H9 (cell line): ENCODE measurements around the gene GRID1. TPM values are rescaled to one million over a fixed set of nuclear protein-coding genes. Genes with fewer than 3 reads are reported as not detected.

ENCODE experiments used
- DNase-seq: peaks from one replicate; pipeline ENCODE4 v3.0.0-alpha.2; 2017
- H2AFZ ChIP-seq: one replicate; pipeline ENCODE4 v1.6.1; 2013; ENCODE audit warnings: mild to moderate bottlenecking, low read length, control low read depth, moderate library complexity
- H2AK5ac ChIP-seq: 2 replicates; pipeline ENCODE4 v1.6.1; 2013; ENCODE audit warnings: low read length, control low read depth, mixed read lengths; ENCODE audit not compliant: insufficient read length
- H2BK120ac ChIP-seq: one replicate; pipeline ENCODE4 v1.6.1; 2013; ENCODE audit warnings: low read depth, mild to moderate bottlenecking, low read length, control low read depth, inconsistent platforms; ENCODE audit not compliant: poor library complexity, severe bottlenecking
- H2BK12ac ChIP-seq: 2 replicates; pipeline ENCODE4 v1.6.1; 2013; ENCODE audit warnings: low read length, control low read depth, mixed read lengths, low read depth; ENCODE audit not compliant: insufficient read length
- H2BK15ac ChIP-seq: 2 replicates; pipeline ENCODE4 v1.6.1; 2013; ENCODE audit warnings: low read depth, low read length, control low read depth
- H2BK20ac ChIP-seq: one replicate; pipeline ENCODE4 v1.6.1; 2013; ENCODE audit warnings: low read depth, mild to moderate bottlenecking, low read length, control low read depth, inconsistent platforms; ENCODE audit not compliant: poor library complexity, severe bottlenecking
- H2BK5ac ChIP-seq: 2 replicates; pipeline ENCODE4 v1.6.1; 2013; ENCODE audit warnings: low read length, control low read depth, mixed read lengths; ENCODE audit not compliant: insufficient read length
- H3K14ac ChIP-seq: 2 replicates; pipeline ENCODE4 v1.6.1; 2013; ENCODE audit warnings: low read length, control low read depth; ENCODE audit not compliant: insufficient read depth
- H3K18ac ChIP-seq: 2 replicates; pipeline ENCODE4 v1.6.1; 2013; ENCODE audit warnings: low read depth, mild to moderate bottlenecking, mixed read lengths, low read length, control low read depth; ENCODE audit not compliant: insufficient read length
- H3K23ac ChIP-seq: 2 replicates; pipeline ENCODE4 v1.6.1; 2013; ENCODE audit warnings: low read length, control low read depth, mixed read lengths, low read depth; ENCODE audit not compliant: insufficient read length
- H3K23me2 ChIP-seq: 2 replicates; pipeline ENCODE4 v1.6.1; 2013; ENCODE audit warnings: low read depth, mild to moderate bottlenecking, mixed read lengths, low read length, control low read depth; ENCODE audit not compliant: insufficient read length, poor library complexity, severe bottlenecking
- H3K27ac ChIP-seq: 2 replicates; pipeline ENCODE4 v1.5.1; 2013; ENCODE audit warnings: low read length, control low read depth, mixed read lengths, low read depth; ENCODE audit not compliant: insufficient read length
- H3K27me3 ChIP-seq: 2 replicates; pipeline ENCODE4 v1.6.1; 2013; ENCODE audit warnings: low read length, control low read depth, inconsistent platforms; ENCODE audit not compliant: insufficient read depth
- H3K4ac ChIP-seq: 2 replicates; pipeline ENCODE4 v1.6.1; 2013; ENCODE audit warnings: low read depth, mild to moderate bottlenecking, control low read depth, inconsistent platforms, low read length, moderate library complexity
- H3K4me1 ChIP-seq: 2 replicates; pipeline ENCODE4 v1.6.1; 2013; ENCODE audit warnings: low read length, control low read depth, inconsistent platforms; ENCODE audit not compliant: insufficient read depth
- H3K4me2 ChIP-seq: 2 replicates; pipeline ENCODE4 v1.6.1; 2013; ENCODE audit warnings: low read length, control low read depth, mixed read lengths; ENCODE audit not compliant: insufficient read length, insufficient read depth
- H3K56ac ChIP-seq: 2 replicates; pipeline ENCODE4 v1.6.1; 2013; ENCODE audit warnings: low read depth, mild to moderate bottlenecking, mixed read lengths, low read length, control low read depth; ENCODE audit not compliant: insufficient read length
- H3K79me1 ChIP-seq: 2 replicates; pipeline ENCODE4 v1.6.1; 2013; ENCODE audit warnings: low read depth, mild to moderate bottlenecking, moderate library complexity, low read length, control low read depth, inconsistent platforms; ENCODE audit not compliant: insufficient read depth, poor library complexity, severe bottlenecking
- H3K79me2 ChIP-seq: 2 replicates; pipeline ENCODE4 v1.6.1; 2013; ENCODE audit warnings: low read length, control low read depth, inconsistent platforms; ENCODE audit not compliant: insufficient read depth
- H3K9ac ChIP-seq: 2 replicates; pipeline ENCODE4 v1.6.1; 2013; ENCODE audit warnings: low read length, control low read depth, mixed read lengths; ENCODE audit not compliant: insufficient read length; ENCODE audit errors: extremely low read depth
- H3K9me3 ChIP-seq: one replicate; pipeline ENCODE4 v1.6.1; 2013; ENCODE audit warnings: low read depth, low read length, inconsistent platforms; ENCODE audit not compliant: control insufficient read depth
- H3T11ph ChIP-seq: one replicate; pipeline ENCODE4 v1.6.1; 2013; ENCODE audit warnings: mild to moderate bottlenecking, low read length, control low read depth, inconsistent platforms
- H4K20me1 ChIP-seq: one replicate; pipeline ENCODE4 v1.6.1; 2013; ENCODE audit not compliant: control insufficient read depth, insufficient read length, insufficient read depth
- H4K5ac ChIP-seq: 2 replicates; pipeline ENCODE4 v1.6.1; 2013; ENCODE audit warnings: low read depth, mild to moderate bottlenecking, mixed read lengths, low read length, control low read depth; ENCODE audit not compliant: insufficient read length
- H4K8ac ChIP-seq: replicated peaks from 2 replicates; pipeline ENCODE4 v1.6.1; 2013; ENCODE audit warnings: low read length, control low read depth, mixed read lengths, low read depth; ENCODE audit not compliant: insufficient read length
- H4K91ac ChIP-seq: 2 replicates; pipeline ENCODE4 v1.6.1; 2013; ENCODE audit warnings: low read depth, mild to moderate bottlenecking, moderate library complexity, mixed read lengths, low read length, control low read depth; ENCODE audit not compliant: insufficient read length
- H3K27ac Mint-ChIP-seq, 3 experiments: 2 replicates in 2 of 3; 3 replicates in 1 of 3; pipeline ENCODE4 v1.8.0; 2020 to 2021; ENCODE audit warnings: mixed read lengths in 3 of 3, mild to moderate bottlenecking in 1 of 3, moderate library complexity in 1 of 3
- H3K27me3 Mint-ChIP-seq: 2 replicates; pipeline ENCODE4 v1.8.0; 2021; ENCODE audit warnings: low read depth, mild to moderate bottlenecking, moderate library complexity, mixed read lengths
- H3K36me3 Mint-ChIP-seq, 3 experiments: 2 replicates in 2 of 3; 3 replicates in 1 of 3; pipeline ENCODE4 v1.8.0; 2020 to 2021; ENCODE audit warnings: low read depth in 3 of 3, mixed read lengths in 3 of 3; ENCODE audit not compliant: insufficient read depth in 1 of 3
- H3K4me1 Mint-ChIP-seq, 2 experiments: 2 replicates each; pipeline ENCODE4 v1.8.0; 2020; ENCODE audit warnings: mixed read lengths in 2 of 2
- H3K4me3 Mint-ChIP-seq, 2 experiments: 2 replicates in 1 of 2; 3 replicates in 1 of 2; pipeline ENCODE4 v1.8.0; 2020 to 2021; ENCODE audit warnings: mild to moderate bottlenecking in 2 of 2, mixed read lengths in 2 of 2, moderate library complexity in 1 of 2
- H3K9me3 Mint-ChIP-seq, 2 experiments: 2 replicates in 1 of 2; 3 replicates in 1 of 2; pipeline ENCODE4 v1.8.0; 2020; ENCODE audit warnings: mild to moderate bottlenecking in 2 of 2, mixed read lengths in 2 of 2, moderate library complexity in 1 of 2
- WGBS: extraction: QIAGEN DNeasy Blood & Tissue Kit; methylation state at CpG from one replicate; pipeline ENCODE4 v1.1.7; 2013; ENCODE audit warnings: missing lambda C conversion rate, low lambda C conversion rate, mixed read lengths; ENCODE audit not compliant: insufficient read length; ENCODE audit errors: extremely low coverage; 5-methylcytosine and 5-hydroxymethylcytosine counted together
- total RNA-seq: library from RNA; stranded (reverse); gene quantifications from 2 replicates; pipeline ENCODE4 v1.2.1, GENCODE V29; 2021
- TF ChIP-seq, protein P1 (sequence below): fragments of 200-600 bp; sonication (generic); conservative IDR thresholded peaks from 3 replicates; pipeline ENCODE4 v1.8.0; 2021; ENCODE audit warnings: antibody characterized with exemption, mild to moderate bottlenecking

GRID1 gene
- total RNA-seq, 1 experiment from 2014 or later, result 0.35 TPM

DNA sequence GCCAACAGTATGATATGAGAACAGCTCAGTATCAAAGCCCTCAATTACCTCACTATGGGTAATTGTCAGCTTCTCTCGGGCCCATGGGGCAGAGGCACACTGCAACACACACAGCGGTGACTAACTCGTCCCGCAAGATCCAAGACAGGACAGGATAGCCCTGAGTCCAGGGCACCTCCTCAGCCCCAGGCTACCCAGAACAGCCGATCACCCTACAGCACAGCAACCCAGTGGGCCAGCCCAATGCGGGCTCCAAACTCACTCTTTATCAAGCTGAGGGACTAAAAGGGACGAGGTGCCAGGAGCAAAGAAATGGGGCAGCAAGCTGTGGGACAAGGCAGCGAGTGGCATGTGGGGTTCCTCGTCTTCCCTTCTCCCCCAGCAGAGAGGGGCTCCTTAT, 765.1 kb downstream of the GRID1 start:
- Histone ChIP-seq H3K18ac (no peak overlapping the region), H4K8ac (no peak overlapping the region), H3K79me2 (no peaks in the 10 kb centered on the region), H2AFZ (no peak overlapping the region), H3K14ac (no peak overlapping the region; the same call in 1 of the 2 replicates), H3K27me3 (no peaks in the 10 kb centered on the region), H3T11ph (no peak overlapping the region), H2BK15ac (no peak overlapping the region), H2BK120ac (no peak overlapping the region), H3K56ac (no peak overlapping the region), H3K79me1 (no peaks in the 10 kb centered on the region), H3K9ac (no peak overlapping the region), H2BK20ac (no peak overlapping the region), H2BK5ac (no peak overlapping the region), H3K4me2 (no peak overlapping the region), H3K23me2 (no peaks in the 10 kb centered on the region), H3K23ac (no peak overlapping the region), H2AK5ac (no peak overlapping the region), H4K5ac (no peak overlapping the region), H3K4me1 (no peaks in the 10 kb centered on the region), H3K27ac (no peak overlapping the region), H3K9me3 (no peaks in the 10 kb centered on the region), H4K91ac (no peak overlapping the region), H3K4ac (no peak overlapping the region), H4K20me1 (no peaks in the 10 kb centered on the region), H2BK12ac (no peak overlapping the region)
- no peaks in the 10 kb centered on the region for H3K27me3 Mint-ChIP-seq
- no peak overlapping the region for H3K4me3 Mint-ChIP-seq
- no peak overlapping the region for H3K27ac Mint-ChIP-seq
- H3K9me3 Mint-ChIP-seq, result no peaks in the 10 kb centered on the region; a peak in 1 of 5 replicates
- TF ChIP-seq, protein P1, sequence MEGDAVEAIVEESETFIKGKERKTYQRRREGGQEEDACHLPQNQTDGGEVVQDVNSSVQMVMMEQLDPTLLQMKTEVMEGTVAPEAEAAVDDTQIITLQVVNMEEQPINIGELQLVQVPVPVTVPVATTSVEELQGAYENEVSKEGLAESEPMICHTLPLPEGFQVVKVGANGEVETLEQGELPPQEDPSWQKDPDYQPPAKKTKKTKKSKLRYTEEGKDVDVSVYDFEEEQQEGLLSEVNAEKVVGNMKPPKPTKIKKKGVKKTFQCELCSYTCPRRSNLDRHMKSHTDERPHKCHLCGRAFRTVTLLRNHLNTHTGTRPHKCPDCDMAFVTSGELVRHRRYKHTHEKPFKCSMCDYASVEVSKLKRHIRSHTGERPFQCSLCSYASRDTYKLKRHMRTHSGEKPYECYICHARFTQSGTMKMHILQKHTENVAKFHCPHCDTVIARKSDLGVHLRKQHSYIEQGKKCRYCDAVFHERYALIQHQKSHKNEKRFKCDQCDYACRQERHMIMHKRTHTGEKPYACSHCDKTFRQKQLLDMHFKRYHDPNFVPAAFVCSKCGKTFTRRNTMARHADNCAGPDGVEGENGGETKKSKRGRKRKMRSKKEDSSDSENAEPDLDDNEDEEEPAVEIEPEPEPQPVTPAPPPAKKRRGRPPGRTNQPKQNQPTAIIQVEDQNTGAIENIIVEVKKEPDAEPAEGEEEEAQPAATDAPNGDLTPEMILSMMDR, result no peak
- no CpG with 5 or more reads among the region's 9 CpGs for WGBS
- peak; percentile 18 for DNase-seq
- H3K36me3 Mint-ChIP-seq, result no peaks in the 10 kb centered on the region
- H3K4me1 Mint-ChIP-seq, result no peaks in the 10 kb centered on the region; a peak in 1 of 4 replicates
